ENCODE measurements around the gene FAM43A. TPM values are rescaled to one million over a fixed set of nuclear protein-coding genes. Genes with fewer than 3 reads are reported as not detected.

The FAM43A gene
- total and polyA plus RNA-seq, 2 of the 8 experiments (the other 6 are each of a cell fraction or from before 2014, with no cell fraction given): 2.3 to 2.6 TPM

DNA sequence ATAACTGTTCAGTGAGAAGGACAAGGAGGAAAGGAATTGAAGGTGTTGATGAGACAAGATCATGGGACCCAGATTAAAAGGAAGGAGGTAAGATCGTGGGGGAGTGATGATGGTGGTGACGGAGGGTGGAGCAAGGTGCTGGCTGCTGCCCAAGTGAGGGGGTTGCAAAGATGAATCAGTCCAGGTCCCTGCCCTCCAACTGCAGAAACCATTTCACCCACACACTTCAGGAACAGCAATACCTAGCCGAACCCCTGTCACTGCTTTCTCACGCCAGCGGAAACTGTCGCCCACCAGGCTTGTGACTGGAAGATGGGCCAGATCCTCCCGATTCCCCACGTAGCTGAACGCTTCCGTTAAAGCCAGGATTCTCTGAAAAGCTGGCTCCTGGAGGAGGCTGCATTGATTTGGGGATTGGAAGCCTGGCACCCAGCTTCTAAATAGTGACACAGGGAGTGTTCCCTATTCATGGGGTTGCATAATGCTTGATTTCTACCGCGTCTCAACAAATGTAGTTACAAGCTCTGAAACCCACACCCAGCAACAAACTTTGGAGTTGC lies 10.5 kb upstream of the FAM43A start:
- Histone ChIP-seq H4K8ac (ENCODE audit: extremely low read depth, insufficient read depth, low read length) (0 out of 2 replicates have a peak overlapping the region, but pooled peaks have one; percentile 12), H3K4me3 (ENCODE audit: extremely low read depth in 1 of 4, insufficient read depth in 2 of 4, low read depth in 3 of 4, low read length in 4 of 4) (no peak overlapping the region), H3K23ac (ENCODE audit: insufficient read length) (no peak overlapping the region), H4K91ac (replicated peaks; ENCODE audit: insufficient read length, low read length) (no peak overlapping the region), H3K79me1 (ENCODE audit: low read depth, low read length) (no peaks in the 10 kb centered on the region; the same call in 1 of the 2 replicates), H3K14ac (ENCODE audit: insufficient read length) (no peak overlapping the region), H3K79me2 (ENCODE audit: control insufficient read depth in 1 of 2, insufficient read depth in 2 of 2, low read length in 2 of 2) (peaks cover 8 to 18% of the 10 kb centered on the region in 2 experiments), H4K20me1 (replicated peaks in 1 of 2; ENCODE audit: control insufficient read depth in 1 of 2, insufficient read depth in 2 of 2, low read length in 2 of 2) (peaks cover 0 to 2% of the 10 kb centered on the region in 2 experiments), H3K23me2 (ENCODE audit: low read depth, low read length) (peaks cover 2% of the 10 kb centered on the region; the same call in 1 of the 2 replicates), H2BK15ac (ENCODE audit: low read length) (no peak overlapping the region), H3K56ac (replicated peaks; ENCODE audit: insufficient read length, low read depth, low read length) (no peak overlapping the region), H3K4ac (replicated peaks; ENCODE audit: insufficient read length, low read depth, low read length) (no peak overlapping the region), H4K5ac (ENCODE audit: insufficient read length, low read depth, low read length) (no peak overlapping the region), H2BK5ac (ENCODE audit: low read depth, low read length) (no peak overlapping the region), H3K9ac (replicated peaks in 1 of 4; ENCODE audit: extremely low read depth in 1 of 4, low read depth in 3 of 4, low read length in 3 of 4) (no peak overlapping the region), H3K9me3 (ENCODE audit: insufficient read depth in 2 of 2, low read depth in 1 of 2, low read length in 1 of 2) (no peaks in the 10 kb centered on the region), H3K4me2 (ENCODE audit: insufficient read depth in 1 of 2, low read depth in 2 of 2, low read length in 2 of 2) (no peak overlapping the region), H3K18ac (ENCODE audit: extremely low read depth, low read length) (no peak overlapping the region), H2BK12ac (ENCODE audit: low read depth, low read length) (no peak overlapping the region), H3K27me3 (replicated peaks in 1 of 4; ENCODE audit: control insufficient read depth in 3 of 4, extremely low read depth in 1 of 4, insufficient read depth in 3 of 4, low read length in 3 of 4) (peaks cover 0 to 2% (median 0%) of the 10 kb centered on the region in 4 experiments; a peak in 2 of 7 replicates), H2BK20ac (ENCODE audit: low read length) (no peak overlapping the region), H3K27ac (ENCODE audit: low read depth, low read length) (no peak overlapping the region), H2BK120ac (replicated peaks; ENCODE audit: low read depth, low read length) (no peak overlapping the region), H3K4me1 (replicated peaks in 1 of 4; ENCODE audit: control insufficient read depth in 3 of 4, insufficient read depth in 4 of 4, low read length in 3 of 4) (peaks cover 0 to 4% (median under 1%) of the 10 kb centered on the region in 4 experiments; a peak in 4 of 7 replicates), H2AK5ac (ENCODE audit: low read depth, low read length) (no peak overlapping the region; the same call in 1 of the 2 replicates), H2AFZ (ENCODE audit: low read length) (peak overlapping the region; percentile 49; the same call in 1 of the 2 replicates), H3K36me3 (ENCODE audit: control insufficient read depth in 2 of 4, insufficient read depth in 4 of 4, low read length in 3 of 4) (no peaks in the 10 kb centered on the region)
- ChIA-PET POLR2A (ENCODE audit: partially characterized antibody) (interaction anchor here (1.1 kb wide), 2 partner anchors 11 to 432 kb away, joined by 3 read pairs; no protein-coding TSS in a partner anchor), CTCF (ENCODE audit: partially characterized antibody) (interaction anchor here (0.8 to 13.0 kb wide), 3 partner anchors 9 to 400 kb away, joined by 3 to 110 read pairs (median 3); partner anchors contain the start of gene FAM43A)
- DNase-seq (ENCODE audit: low read depth in 1 of 2, low spot score in 2 of 2) (no peak), FAIRE-seq (no peak)
- TF ChIP-seq JUND (IDR thresholded peaks at IDR 0.05; ENCODE audit: low read length): no peak
- no peak for TF ChIP-seq RBBP5 (IDR thresholded peaks at IDR 0.05; ENCODE audit: borderline replicate concordance, low read depth, low read length)
- no peak for TF ChIP-seq ZNF274 (IDR thresholded peaks at IDR 0.05; ENCODE audit: borderline replicate concordance, extremely low read depth, low read length)
- no peak for TF ChIP-seq EGR1 (IDR thresholded peaks at IDR 0.05; ENCODE audit: borderline replicate concordance, low read depth, low read length)
- TF ChIP-seq CBX8 (IDR thresholded peaks at IDR 0.05; ENCODE audit: borderline replicate concordance, low read depth, low read length): no peak
- no peak for TF ChIP-seq POLR2A (IDR thresholded peaks at IDR 0.05; ENCODE audit: control extremely low read depth in 1 of 2, low read depth in 2 of 2, low read length in 2 of 2)
- TF ChIP-seq RFX5 (IDR thresholded peaks at IDR 0.05; ENCODE audit: borderline replicate concordance, low read depth, low read length): no peak
- TF ChIP-seq BRCA1 (IDR thresholded peaks at IDR 0.05; ENCODE audit: low read depth, low read length): no peak
- TF ChIP-seq NANOG (IDR thresholded peaks at IDR 0.05; ENCODE audit: insufficient read depth, low read depth, low read length, poor library complexity, severe bottlenecking): no peak
- no peak for TF ChIP-seq SIN3A (conservative IDR thresholded peaks at IDR 0.05 in 1 of 2, IDR thresholded peaks at IDR 0.05 in 1 of 2; ENCODE audit: low read depth in 1 of 2, low read length in 2 of 2)
- whole genome bisulfite sequencing, 2 experiments (ENCODE audit: extremely low coverage in 1 of 2, insufficient coverage in 1 of 2, insufficient read length in 1 of 2, insufficient replicate concordance in 2 of 2, low coverage in 1 of 2, low lambda C conversion rate in 2 of 2, missing lambda C conversion rate in 1 of 2): 80% methylated on average over 12 of the region's 12 CpGs; no CpG with 5 or more reads in 1 of the 2 experiments
